GM12874 (cell line): Measurements from ENCODE around the gene MSN.

Experiments
- TF ChIP-seq, protein P1 (sequence below): IDR thresholded peaks from 2 replicates; pipeline ENCODE4 v1.5.1; 2011; ENCODE audit warnings: low read depth, mild to moderate bottlenecking, control low read depth, low read length, moderate library complexity; ENCODE audit not compliant: insufficient read depth

The MSN gene

DNA sequence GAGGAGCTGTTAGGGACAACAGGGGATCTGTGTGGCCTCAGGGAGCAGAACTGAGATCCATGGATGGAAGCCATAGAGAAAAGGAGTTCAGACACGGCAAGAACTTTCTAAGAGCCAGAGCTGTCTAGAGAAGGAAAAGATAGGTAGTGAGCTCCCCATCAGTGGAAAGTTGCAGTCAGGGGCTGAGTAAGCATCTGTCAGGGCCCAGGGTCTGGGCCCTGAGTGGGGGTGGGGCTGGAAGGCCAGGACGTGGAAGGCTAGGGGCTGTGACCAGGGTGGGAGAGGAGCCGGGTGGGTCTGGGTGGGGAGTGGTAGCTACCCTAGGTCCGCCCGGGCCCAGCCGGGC lies 324 bp upstream of the MSN start:
- TF ChIP-seq, protein P1, sequence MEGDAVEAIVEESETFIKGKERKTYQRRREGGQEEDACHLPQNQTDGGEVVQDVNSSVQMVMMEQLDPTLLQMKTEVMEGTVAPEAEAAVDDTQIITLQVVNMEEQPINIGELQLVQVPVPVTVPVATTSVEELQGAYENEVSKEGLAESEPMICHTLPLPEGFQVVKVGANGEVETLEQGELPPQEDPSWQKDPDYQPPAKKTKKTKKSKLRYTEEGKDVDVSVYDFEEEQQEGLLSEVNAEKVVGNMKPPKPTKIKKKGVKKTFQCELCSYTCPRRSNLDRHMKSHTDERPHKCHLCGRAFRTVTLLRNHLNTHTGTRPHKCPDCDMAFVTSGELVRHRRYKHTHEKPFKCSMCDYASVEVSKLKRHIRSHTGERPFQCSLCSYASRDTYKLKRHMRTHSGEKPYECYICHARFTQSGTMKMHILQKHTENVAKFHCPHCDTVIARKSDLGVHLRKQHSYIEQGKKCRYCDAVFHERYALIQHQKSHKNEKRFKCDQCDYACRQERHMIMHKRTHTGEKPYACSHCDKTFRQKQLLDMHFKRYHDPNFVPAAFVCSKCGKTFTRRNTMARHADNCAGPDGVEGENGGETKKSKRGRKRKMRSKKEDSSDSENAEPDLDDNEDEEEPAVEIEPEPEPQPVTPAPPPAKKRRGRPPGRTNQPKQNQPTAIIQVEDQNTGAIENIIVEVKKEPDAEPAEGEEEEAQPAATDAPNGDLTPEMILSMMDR, result no peak

DNA sequence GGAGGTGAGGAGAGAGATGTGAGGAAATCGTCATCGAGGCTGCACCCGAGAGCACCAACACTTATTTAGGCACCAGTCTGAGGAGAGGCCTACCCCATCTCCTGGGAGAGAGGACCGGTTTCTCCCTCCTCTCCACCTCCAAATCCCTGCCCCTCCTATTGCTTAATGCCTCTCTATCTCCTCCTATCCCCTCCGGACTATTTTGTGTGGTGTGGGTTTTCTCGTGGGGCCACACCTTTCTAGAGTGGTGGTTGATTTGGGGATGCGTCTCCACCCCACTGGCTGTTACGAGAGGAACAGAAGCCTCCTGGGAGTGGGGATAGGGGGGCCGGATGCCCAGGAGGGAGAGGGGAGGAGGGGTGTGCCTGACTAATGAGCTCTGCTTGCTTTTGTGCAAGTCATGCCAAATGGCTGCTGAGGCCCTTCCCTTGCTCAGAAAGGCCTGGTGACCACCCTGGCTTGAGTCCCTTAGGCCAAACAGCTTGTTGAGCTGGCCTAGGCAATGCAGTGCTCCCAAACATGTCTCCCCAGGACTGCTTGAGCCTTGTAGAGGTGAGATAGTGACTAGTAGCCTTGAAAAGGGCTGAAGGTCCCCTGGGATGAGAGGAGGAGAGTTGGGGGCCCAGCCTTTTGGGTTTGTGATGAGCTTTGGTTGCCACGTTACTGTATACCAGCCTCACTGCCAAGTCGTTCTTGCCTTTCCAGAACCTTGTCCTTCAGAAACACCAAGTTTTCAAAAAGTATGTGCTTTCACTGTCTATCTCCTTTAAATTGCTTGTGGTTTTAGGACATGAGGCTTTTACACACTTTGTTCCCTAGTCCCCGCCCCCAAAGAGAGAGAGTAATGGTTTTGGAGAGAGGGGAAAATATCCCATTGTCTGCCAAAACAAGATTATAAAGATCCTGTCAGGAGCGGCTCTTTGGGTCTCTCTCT lies 1.2 kb downstream of the MSN start:
- TF ChIP-seq, protein P1, result no peak

DNA sequence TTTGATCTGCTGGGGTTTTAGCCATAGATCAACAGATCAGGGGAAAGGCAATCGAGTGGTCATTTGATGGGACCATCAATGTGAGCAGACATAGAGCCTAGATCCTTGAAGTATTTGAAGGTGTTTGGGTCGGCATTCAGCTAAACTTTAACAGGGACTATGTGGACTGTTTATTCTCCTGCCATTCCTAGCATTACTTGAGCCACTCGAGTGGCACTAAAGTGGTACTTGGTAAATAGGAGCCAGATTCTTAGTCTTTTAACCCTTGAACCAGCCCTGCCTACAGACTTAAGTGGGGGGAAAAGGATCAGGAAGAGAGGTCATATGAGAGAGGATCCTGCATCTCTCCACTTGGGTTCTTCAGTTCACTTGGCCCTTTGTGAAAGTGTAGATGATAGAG lies 3.8 kb downstream of the MSN start:
- TF ChIP-seq, protein P1, result no peak

DNA sequence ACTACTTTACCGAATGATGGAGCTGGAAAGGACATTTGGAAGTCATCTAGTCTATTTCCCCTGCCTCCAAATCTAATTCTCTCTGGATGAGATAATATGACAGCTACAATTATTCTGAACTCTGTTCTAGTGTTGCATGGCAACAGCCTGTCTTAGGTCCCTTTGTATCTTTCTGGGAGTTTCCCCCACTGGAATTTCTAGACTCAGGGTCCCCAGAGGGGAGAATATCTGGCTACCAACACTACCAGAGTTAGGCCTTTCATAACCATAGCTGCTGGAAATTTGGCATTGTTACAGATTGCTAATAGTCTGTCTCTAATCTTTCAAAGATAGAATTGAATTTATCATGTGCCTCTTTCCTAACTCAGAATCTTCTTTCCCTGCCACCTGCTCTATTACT lies 4.5 kb downstream of the MSN start:
- TF ChIP-seq, protein P1, result no peak

DNA sequence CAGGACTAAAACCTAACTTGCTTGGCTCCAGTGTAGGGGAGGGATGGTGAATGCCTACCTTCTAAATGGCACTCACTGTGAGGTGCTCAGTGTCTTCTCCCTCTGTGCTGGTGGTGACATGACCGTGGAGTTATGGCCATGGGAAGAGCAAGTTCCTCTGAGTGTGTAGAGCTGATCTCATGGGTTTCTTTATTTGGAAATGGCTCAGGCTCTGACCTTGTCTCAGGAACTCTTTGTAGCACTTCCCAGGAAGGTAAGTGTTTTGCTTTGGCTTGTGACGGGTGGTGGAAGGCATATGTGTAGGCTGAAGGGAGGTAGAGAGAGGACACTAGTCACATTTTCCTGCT lies 6.4 kb downstream of the MSN start:
- TF ChIP-seq, protein P1, result no peak

DNA sequence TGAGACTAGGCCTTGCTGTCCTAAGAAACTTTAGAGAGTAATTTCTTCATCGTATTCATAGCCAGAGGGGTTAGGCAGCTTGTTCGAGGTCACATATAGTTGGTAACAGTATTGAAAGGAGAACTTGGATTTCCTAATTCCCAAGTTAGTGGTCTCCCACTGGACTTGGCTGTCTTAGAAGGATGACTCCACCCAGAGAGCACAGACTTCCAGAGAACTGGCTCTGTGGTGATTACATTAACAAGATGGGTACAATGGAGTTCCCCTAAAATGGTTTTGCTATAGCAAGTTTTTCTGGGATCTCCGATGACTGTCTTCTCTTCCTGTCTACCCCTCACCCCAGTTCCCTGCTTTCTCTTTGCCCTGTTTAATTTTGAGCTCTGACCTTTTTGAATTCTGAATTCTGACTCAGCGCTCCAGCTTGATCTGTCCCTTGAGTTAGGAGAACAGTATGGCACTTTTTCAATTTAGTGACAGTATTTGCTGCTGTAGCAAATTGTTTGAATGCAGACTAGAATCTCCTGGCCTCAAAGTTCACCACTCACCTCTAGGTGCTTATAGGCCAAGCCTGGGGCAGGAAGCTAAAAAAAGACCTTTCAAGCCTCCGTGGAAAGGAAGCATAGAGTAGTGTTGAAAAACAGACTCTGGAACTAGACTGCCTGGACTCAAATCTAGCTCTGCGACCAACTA lies 6.9 kb downstream of the MSN start:
- TF ChIP-seq, protein P1, result no peak

DNA sequence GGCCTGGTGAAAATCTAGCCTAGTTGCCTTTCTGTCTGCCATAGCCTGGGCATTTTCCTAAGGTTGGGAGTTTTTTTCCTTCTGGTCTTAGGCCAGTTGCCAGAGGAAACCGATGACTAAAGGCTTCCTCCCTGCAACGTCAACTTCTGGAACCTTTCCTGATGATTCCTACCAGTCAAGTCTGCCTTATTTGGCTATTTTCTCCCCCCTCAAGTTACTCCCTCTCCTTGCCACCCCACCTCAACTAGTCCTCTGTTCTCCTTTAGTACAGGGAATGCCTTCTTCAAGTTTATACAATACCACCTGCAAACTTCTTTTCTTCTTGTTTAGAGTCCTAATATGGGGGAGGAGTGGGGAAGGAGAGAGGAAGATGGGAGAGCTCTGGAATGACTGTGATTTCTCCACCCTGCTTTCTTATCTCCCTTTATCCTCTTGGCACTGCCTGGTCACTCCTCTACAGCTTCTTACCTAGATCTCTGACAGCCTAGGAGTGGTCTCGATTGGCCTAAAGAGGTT lies 10.6 kb downstream of the MSN start:
- TF ChIP-seq, protein P1, result no peak
